ENCODE data around the gene GATA5. TPM values are rescaled to one million over a fixed set of nuclear protein-coding genes. Genes with fewer than 3 reads are reported as not detected.

GATA5 gene
- total and polyA plus RNA-seq, 2 donors (not counting 3 experiments of a cell fraction or from before 2014, with no cell fraction given), result not detected

DNA sequence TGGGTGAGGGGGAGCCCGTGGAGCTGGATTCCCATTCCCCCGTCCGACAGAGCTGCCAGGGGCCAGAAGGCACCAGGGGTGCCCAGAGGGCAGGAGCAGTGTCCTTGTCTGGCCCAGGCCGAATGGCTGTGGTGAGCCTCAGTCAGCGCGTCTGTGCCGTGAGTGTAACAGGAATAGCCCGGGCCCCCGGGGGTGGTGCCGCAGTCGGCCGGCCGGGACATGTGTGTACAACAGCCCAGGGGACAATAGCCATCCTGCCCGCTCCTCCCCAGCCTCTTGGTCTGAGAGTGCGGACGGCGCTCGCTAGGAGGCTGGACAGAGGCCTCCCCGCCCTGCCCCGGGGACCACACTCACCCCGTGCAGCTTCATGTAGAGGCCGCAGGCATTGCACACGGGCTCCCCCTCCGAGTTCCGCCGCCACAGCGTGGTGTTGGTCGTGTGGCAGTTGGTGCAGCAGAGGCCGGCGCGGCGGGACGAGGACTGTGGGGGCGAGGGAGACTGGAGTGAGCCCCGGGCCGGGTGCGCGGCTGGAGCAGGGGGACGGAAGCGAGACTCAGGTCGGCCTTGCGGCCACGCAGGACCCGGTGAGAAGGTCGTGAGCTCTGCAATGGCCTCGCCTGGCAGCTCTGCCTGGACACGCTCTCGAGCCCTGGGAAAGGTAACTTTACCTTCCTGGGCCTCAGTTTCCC is 9.6 kb downstream of the GATA5 start:
- H2AFZ ChIP-seq (ENCODE audit: low read depth, low read length), result no peak overlapping the region
- no peaks in the 10 kb centered on the region for H3K9me1 ChIP-seq (replicated peaks; ENCODE audit: control insufficient read depth, extremely low read depth, insufficient read depth, low read length)
- TF ChIP-seq, protein P1, sequence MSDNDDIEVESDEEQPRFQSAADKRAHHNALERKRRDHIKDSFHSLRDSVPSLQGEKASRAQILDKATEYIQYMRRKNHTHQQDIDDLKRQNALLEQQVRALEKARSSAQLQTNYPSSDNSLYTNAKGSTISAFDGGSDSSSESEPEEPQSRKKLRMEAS (IDR thresholded peaks at IDR 0.05; ENCODE audit: insufficient read depth, insufficient read length), result no peak
- TF ChIP-seq POLR2A (IDR thresholded peaks at IDR 0.05; ENCODE audit: low read depth, low read length) (no peak), EZH2 (IDR thresholded peaks at IDR 0.05; ENCODE audit: borderline replicate concordance, low read depth, low read length, severe bottlenecking) (no peak), JUN (IDR thresholded peaks at IDR 0.05; ENCODE audit: borderline replicate concordance, insufficient read depth, insufficient read length, low read depth) (no peak), MYC (IDR thresholded peaks at IDR 0.05; ENCODE audit: low read depth, low read length) (no peak), GATA2 (IDR thresholded peaks at IDR 0.05; ENCODE audit: insufficient read depth, insufficient read length, low read depth, low read length) (no peak), POLR2AphosphoS5 (IDR thresholded peaks at IDR 0.05; ENCODE audit: insufficient read depth, low read depth, low read length) (no peak), FOS (IDR thresholded peaks at IDR 0.05; ENCODE audit: borderline replicate concordance, insufficient read depth, low read length) (no peak)
- TF ChIP-seq, protein P2, sequence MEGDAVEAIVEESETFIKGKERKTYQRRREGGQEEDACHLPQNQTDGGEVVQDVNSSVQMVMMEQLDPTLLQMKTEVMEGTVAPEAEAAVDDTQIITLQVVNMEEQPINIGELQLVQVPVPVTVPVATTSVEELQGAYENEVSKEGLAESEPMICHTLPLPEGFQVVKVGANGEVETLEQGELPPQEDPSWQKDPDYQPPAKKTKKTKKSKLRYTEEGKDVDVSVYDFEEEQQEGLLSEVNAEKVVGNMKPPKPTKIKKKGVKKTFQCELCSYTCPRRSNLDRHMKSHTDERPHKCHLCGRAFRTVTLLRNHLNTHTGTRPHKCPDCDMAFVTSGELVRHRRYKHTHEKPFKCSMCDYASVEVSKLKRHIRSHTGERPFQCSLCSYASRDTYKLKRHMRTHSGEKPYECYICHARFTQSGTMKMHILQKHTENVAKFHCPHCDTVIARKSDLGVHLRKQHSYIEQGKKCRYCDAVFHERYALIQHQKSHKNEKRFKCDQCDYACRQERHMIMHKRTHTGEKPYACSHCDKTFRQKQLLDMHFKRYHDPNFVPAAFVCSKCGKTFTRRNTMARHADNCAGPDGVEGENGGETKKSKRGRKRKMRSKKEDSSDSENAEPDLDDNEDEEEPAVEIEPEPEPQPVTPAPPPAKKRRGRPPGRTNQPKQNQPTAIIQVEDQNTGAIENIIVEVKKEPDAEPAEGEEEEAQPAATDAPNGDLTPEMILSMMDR (IDR thresholded peaks at IDR 0.05; ENCODE audit: extremely low read depth in 1 of 2, insufficient read depth in 1 of 2, low read depth in 1 of 2, low read length in 2 of 2), result no peak
- H3K36me3 ChIP-seq (ENCODE audit: control insufficient read depth in 2 of 2, extremely low read depth in 1 of 2, insufficient read depth in 2 of 2, low read length in 2 of 2), result no peaks in the 10 kb centered on the region
- CTCF ChIA-PET, result no interaction called here
- no peak for DNase-seq (ENCODE audit: low read depth, low spot score)
- no peak for FAIRE-seq
- no peak overlapping the region for H3K4me3 ChIP-seq (replicated peaks in 1 of 3; ENCODE audit: insufficient read depth in 1 of 3, low read depth in 1 of 3, low read length in 3 of 3)
- no peaks in the 10 kb centered on the region for H3K27me3 ChIP-seq (ENCODE audit: control insufficient read depth in 2 of 2, insufficient read depth in 2 of 2, low read length in 2 of 2)
- POLR2A ChIA-PET, result no interaction called here
- no peak overlapping the region for H3K9ac ChIP-seq (replicated peaks; ENCODE audit: extremely low read depth, insufficient read depth, low read length)
- intact Hi-C loops (cut with micrococcal nuclease) (no loop called here), dilution Hi-C loops (cut with MboI; ENCODE audit: extremely low pct_ligation_motif_present, low sequenced_read_pairs) (no loop called here)
- H3K9me3 ChIP-seq (replicated peaks; ENCODE audit: control insufficient read depth, insufficient read depth, low read length), result no peaks in the 10 kb centered on the region
- no peak overlapping the region for H3K27ac ChIP-seq (ENCODE audit: insufficient read depth, low read depth, low read length)
- BruUV-seq (replicated peaks), result no TSS peak
- no peaks in the 10 kb centered on the region for H4K20me1 ChIP-seq (replicated peaks; ENCODE audit: control insufficient read depth, extremely low read depth, insufficient read depth, low read length)
- H3K4me2 ChIP-seq (ENCODE audit: insufficient read depth, low read length), result no peak overlapping the region
- H3K4me1 ChIP-seq (ENCODE audit: control insufficient read depth, extremely low read depth, insufficient read depth, low read length), result no peaks in the 10 kb centered on the region
- no peaks in the 10 kb centered on the region for H3K79me2 ChIP-seq (ENCODE audit: control insufficient read depth, insufficient read depth, low read length)

All from endothelial cell of umbilical vein (primary cell).